ELF-1 (cell line): ENCODE measurements around the gene ANGPTL4.
"Not testable (repeated sequence)": the region's sequence is repeated elsewhere in the genome, so short reads cannot be mapped to it uniquely, and the experiment has no call there.

Source experiments
- DNase-seq: peaks from one replicate; pipeline ENCODE4 v3.0.0-alpha.2; 2016; ENCODE audit warnings: low read depth, low spot score

Gene ANGPTL4, protein sequence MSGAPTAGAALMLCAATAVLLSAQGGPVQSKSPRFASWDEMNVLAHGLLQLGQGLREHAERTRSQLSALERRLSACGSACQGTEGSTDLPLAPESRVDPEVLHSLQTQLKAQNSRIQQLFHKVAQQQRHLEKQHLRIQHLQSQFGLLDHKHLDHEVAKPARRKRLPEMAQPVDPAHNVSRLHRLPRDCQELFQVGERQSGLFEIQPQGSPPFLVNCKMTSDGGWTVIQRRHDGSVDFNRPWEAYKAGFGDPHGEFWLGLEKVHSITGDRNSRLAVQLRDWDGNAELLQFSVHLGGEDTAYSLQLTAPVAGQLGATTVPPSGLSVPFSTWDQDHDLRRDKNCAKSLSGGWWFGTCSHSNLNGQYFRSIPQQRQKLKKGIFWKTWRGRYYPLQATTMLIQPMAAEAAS

DNA sequence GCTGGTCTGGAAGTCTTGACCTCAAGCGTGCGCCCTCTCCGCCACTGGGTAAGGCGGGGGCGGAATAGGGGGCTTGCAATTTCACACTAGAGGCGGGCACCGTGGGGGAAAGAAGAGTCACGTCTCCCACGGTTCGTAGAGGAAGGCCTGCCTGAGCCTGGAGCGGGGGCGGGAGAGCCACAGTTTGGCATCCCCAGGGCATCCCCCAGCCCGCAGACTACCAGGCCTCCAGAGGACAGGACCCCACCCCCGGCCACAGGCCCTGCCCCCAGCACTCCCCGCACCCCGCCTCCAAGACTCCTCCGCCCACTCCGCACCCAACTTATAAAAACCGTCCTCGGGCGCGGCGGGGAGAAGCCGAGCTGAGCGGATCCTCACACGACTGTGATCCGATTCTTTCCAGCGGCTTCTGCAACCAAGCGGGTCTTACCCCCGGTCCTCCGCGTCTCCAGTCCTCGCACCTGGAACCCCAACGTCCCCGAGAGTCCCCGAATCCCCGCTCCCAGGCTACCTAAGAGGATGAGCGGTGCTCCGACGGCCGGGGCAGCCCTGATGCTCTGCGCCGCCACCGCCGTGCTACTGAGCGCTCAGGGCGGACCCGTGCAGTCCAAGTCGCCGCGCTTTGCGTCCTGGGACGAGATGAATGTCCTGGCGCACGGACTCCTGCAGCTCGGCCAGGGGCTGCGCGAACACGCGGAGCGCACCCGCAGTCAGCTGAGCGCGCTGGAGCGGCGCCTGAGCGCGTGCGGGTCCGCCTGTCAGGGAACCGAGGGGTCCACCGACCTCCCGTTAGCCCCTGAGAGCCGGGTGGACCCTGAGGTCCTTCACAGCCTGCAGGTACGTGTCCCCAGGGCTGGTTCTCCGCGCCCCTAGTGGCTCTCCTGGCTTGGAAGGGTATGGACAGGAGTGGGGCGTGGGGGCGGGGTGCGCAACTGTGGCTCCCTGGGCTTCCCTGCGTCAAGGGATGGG lies at the start of gene ANGPTL4:
Gene ANGPTL4 (plus strand): TSS at position 353 of the 969 bp plus-strand sequence. CDS start 167 bp downstream, at position 520.
- peak; percentile 72 for DNase-seq

DNA sequence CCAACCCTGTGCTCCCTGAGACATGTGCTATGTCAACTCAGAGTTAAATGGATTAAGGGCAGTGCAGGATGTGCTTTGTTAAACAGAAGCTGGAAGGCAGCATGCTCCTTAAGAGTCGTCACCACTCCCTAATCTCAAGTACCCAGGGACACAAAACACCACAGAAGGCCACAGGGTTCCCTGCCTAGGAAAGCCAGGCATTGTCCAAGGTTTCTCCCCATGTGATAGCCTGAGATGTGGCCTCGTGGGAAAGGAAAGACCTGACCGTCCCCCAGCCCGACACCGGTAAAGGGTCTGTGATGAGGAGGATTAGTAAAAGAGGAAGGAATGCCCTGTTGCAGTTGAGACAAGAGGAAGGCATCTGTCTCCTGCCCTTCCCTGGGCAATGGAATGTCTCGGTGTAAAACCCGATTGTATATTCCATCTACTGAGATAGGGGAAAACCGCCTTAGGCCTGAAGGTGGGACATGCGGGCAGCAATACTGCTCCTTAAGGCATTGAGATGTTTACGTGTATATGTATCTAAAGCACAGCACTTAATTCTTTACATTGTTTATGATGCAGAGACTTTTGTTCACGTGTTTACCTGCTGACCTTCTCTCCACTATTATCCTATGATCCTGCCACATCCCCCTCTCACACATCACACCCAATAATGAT lies 48.8 kb upstream of the ANGPTL4 start:
- peak; percentile 47 for DNase-seq

DNA sequence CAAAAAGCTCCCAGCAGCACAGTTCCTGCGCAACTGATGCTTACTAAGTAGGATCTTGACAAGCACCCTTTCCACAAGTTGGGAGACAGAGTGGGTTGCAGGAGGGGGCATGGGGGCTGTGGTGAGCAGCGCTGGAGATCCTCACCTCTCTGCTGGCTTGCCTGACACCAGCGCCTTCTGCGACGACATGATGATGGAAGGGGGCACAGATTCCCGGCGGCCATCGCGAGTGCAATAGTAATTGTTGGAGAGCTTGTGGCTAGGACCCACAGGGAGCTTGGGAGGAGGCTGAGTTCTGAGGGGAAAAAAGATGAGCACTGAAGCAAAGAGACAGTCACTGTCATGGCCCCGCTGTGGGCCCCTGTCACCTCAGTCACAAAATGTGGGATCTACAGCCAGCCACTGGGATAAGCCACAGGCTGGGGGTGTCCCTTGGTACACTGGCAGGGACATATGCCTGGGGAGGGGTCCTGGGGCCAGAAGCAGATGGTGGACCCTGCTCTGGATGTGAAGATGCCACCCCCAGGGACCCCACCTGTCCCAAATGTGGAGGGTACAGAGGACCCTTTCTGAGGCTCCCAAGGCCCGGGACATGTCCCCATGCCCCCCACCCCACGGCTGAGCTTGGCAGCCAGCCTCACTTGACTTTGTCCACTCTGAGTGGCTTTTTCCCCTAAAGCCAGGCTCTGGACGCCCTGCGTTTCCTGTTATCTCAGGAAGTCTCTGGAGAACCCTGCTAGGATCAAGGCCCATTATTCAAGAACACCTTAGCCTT lies 47.4 kb upstream of the ANGPTL4 start:
- DNase-seq, result no peak

DNA sequence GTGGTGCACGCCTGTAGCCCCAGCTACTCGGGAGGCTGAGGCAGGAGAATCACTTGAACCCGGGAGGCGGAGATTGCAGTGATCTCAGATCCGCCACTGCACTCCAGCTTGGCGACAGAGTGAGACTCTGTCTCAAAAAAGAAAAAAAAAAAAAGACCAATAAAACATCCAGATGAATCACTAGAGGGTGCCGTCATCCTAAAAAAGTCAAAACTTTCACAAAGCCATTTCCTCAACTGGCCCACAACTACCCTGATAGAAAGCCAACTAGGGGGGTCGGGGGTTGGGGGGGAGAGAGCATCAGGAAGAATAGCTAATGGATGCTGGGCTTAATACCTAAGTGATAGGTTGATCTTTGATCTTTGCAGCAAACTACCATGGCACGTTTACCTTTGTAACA lies 45.1 kb upstream of the ANGPTL4 start:
- not testable (repeated sequence) for DNase-seq

DNA sequence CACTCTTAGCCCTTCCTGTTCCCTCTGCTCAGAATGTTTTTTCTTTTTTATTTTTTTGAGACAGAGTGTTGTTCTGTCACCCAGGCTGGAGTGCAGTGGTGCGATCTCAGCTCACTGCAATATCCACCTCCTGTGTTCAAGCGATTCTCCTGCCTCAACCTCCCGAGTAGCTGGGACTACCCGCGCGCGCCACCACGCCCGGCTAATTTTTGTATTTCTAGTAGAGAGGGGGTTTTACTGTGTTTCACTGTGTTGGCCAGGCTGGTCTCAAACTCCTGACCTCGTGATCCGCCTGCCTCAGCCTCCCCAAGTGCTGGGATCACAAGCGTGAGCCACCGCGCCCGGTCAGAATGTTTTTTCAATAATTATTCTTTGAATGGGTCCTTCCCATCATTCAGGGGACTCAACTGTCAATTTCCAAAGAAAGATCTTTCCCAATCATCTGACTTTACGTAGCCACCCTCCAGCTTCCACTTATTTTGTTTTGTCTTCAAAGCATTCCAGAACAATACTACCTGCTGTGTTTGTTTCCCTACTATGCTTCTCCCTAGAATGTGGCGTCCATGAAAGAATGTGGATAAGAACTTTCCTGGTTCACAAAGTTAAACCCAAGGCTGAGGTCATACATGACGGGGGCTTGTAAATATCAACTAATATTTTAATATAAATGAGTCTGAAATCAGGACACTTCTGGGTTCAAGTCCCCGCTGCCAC lies 44.0 kb upstream of the ANGPTL4 start:
- no peak for DNase-seq

DNA sequence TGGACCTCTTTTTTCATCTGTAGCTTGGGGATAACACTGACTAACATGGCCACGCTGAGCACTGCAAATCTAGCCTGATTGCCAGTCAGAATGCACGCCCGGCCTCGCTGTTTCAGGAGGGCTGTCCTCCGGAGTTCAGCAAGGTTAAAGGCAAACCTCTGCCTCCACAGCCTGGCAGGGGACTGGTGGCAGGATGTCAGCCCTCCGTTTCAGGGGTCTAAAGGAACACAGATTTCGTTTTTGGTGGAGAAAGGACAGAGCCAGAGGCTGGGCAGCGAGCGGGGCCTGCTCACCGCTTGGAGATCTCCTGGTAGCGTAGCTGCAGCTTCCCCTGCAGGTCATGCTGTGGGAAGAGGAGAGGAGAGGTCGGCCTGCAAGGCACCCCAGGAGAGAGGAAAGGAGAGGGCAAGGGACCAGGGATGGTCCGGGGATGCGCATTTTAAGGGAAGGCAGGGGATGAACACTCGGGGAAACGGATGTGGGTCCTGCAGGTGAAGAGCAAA lies 43.3 kb upstream of the ANGPTL4 start:
- peak; percentile 57 for DNase-seq

DNA sequence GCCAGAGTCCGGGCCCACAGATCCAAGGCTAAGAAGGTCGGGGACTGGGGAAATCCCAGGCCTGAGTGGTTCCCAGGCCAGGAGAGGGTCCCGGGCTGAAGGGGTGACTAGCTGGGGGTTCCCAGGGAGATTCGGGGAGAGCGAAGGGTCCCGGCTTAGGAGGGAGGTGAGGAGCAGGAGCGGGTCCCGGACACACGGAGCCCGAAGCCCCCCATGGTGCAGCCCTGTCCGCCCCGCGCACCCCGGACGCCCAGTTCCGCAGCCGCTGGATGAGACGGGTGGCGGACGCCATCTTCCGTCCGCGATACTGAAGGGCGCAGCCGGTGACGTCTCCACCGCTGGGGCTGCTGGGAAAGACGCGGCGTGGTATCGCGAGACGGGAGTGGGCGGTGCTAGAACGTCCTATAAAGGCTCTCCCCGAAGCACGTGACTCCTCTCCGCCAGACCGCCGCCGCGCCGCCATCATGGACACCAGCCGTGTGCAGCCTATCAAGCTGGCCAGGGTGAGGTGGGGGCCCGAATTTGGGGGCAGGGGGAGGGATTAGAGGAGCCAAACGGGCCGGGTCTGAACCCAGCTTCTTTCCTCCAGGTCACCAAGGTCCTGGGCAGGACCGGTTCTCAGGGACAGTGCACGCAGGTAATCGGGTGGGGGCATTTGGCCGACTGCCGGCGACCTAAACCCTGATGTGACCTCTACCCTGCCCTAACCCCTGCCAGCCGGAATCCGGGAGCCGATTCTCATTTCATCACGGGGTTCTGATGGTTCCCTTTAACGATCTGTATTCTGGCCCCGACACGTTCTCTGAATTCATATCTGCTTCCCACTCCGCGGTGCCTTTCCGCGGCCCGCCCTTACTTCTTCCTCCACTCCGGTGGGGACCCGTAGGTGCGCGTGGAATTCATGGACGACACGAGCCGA lies 42.6 kb upstream of the ANGPTL4 start, which contains the start of the genes NDUFA7 and RPS28:
Gene NDUFA7 (minus strand): TSS at position 309 of the 919 bp plus-strand sequence. CDS start 17 bp downstream, at position 292.
Gene RPS28 (plus strand): TSS at position 430 of the 919 bp plus-strand sequence. CDS start 35 bp downstream, at position 465.
- DNase-seq, result peak; percentile 98

DNA sequence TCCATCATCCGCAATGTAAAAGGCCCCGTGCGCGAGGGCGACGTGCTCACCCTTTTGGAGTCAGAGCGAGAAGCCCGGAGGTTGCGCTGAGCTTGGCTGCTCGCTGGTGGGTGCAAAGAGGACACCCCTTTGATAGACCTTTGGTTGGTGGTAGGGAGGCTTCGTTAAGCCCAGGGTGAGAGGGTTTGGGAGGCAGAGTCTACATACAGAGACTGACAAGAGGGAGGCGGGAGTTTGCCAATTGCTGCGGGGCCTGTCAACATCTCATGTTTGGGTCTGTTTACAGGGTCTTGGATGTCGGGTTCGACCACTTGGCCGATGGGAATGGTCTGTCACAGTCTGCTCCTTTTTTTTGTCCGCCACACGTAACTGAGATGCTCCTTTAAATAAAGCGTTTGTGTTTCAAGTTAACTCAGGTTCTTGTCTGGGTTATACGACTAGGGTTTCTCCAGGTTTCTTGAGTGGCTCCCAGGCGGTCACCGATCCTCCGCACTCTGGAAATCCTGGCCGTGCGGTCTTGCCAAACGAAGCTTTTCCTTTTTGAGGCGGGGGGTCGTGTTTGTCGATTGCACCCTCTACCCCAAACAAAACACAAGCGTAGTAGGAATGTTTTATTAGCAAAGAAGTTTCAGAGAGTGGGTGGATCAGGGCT lies 41.8 kb upstream of the ANGPTL4 start:
- DNase-seq, result no peak

DNA sequence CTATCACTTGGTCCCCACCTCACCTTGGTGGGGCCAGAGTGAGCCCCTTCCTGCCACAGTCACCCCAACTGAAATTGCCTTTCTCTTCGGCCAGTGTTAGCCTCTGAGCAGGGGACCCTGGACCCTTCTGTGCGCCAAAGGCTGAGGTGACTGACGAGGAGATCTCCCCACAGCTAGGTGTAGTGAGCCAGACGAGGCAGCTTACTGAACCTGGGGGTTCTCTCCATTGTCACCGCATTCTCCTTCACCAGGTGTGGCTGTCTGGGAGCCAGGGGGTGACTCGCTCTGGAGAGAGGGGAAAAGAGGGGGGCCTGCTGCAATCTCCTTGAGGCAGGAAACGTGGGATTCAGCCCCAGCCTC lies 41.3 kb upstream of the ANGPTL4 start:
- DNase-seq, result no peak

DNA sequence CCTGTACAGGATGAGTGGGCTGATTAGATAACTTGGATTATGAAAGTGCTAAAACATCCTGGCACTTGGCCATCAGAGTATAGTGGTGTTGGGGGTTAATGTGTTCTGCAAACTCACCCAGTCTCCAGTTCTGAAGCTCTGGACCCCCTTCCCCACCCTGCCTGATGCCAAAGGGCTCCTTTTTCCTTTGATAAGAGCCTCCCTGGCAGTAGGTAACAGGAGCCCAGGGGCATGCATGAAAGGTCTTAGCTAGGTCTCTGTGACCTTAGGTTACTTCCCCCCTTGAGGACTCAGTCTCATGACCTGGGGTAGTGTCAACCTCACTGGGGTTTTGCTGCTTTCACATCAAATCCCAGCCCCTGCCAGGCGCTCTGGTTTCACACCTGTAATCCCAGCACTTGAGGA lies 40.2 kb upstream of the ANGPTL4 start:
- DNase-seq, result no peak

DNA sequence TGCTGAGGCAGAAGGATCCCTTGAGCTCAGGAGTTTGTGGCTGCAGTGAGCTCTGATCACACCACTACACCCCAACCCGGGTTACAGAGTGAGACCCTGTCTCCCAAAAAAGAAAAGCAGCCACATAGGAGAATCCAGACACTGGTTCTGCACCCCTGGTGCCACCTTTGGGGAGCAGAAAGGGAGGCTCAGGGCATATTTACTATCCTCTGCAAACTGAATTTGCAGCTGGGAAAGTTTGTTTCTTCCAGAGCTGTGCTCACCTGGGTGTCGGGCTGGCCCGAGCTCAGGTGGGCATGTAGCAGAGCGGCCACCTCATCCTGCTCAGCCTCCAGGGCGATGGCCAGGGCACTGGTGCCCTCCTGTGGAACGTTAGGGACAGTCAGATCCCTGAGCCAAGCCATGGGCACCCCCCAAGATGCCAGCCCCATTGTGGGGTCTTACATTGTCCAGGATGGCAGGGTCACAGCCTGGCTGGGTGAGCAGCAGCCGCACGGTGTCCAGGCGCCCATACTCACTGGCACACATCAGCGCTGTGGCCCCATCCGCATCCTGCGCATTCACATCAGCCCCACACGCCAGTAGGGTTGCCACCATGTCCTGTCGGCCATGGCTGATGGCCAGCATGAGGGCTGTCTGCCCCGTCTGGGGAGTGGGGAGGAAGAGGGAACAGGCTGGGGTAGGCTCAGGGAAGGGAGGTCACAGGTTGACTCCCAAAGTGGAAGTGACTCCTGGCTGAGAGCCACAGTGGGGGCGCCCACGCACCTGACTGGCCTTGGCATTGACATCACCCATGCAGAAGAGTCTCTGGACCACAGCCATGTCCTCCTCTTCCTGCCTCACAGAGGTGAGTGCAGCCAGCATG lies 39.5 kb upstream of the ANGPTL4 start:
- no peak for DNase-seq

DNA sequence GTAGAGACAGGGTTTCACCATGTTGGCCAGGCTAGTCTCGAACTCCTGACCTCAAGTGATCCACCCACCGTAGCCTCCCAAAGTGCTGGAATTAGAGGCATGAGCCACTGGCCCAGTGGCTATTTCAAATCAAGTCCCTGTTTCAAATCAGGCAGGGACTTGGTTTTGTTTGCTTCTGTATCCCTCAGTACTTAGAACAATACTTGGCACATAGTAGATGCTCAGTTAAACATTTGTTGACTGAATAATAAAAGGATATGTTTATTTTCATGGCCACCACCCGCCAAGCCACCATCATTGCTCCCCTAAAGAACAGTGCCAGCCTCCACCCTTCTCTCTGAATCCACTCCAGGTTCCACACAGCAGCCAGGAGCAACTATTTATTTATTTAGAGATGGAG lies 38.5 kb upstream of the ANGPTL4 start:
- no peak for DNase-seq

DNA sequence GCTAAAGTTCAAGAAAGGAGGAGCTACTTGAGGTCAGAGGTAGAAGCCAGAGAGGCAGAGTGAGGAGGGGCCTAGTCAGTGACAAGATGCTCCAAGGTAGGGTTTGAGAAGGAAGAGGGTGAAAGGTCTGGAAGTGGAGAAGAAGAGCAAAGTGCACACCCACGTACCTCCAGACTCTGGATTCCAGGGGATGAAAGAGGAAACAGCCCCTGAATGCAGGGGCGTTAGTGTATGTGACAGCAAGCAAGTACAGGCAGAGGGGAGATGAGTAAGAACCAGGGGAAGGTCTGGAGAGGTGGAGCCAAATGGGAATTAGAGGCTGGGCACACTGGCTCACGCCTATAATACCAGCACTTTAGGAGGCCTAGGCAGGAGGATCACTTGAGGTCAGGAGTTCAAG lies 34.0 kb upstream of the ANGPTL4 start:
- DNase-seq, result no peak

DNA sequence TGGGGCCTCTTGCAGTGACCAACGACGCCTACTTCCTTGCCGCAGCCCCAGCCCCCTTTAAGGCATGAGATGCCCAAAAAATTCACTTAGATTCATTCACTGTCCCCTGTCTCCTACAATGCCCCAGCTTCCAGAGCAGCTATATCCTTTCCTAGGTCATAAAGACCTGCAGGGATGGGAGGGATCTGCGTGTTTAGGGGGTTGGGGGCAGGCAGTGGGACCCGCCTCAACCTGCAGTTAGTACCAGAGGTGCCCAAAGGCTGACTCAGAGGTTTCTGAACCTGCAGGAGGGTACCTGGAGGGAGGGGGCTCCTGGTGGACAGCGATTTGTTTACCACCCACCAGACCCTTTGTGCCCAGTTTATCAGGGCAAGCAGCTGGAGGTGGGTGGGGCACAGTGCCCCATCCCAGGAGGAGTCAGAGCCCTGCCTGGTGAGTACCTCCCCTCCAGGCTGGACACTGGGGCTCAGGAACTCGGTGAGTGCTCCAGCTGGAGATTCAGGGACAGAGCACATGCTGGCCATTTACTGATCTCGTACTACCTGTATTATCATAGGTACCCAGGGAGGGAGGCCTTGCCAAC lies 32.6 kb upstream of the ANGPTL4 start:
- no peak for DNase-seq

DNA sequence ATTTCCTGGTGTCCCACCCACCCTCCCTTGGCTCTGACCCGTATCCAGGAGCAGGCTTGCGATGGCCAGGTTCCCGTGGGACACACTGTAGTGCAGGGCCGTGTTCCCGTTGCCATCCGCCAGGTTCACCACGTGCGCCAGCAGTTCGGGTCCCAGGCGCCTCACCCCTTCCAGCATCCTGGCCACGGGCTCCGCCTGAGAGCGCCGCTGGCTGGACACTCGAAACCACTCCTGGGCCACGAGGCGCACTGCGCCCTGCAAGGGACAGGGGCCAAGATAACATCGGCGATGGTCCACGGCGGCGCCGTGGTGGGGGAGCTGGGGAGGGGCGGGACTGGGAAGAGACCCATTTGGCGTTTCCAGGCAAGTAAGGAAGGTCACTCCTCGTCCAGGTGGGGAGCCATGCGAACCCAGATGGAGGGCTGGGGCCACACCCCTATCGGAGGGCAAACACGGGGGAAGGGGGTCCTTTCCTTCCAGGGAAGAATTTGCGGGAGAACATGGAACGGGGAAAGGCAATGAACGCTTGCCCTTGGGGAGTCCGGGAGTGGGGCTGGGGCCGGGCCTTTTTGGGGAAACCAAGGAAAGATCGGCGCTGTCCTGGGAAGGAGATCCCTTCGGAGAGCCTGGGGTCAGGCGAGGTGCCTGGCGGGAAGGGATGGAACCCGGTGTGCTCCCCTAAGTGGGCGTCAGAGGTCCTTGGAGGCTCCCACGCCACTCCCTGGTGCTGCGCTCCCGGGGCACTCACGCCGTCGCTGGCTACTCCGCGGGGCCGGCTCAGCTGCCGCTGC lies 30.8 kb upstream of the ANGPTL4 start:
- DNase-seq, result no peak

DNA sequence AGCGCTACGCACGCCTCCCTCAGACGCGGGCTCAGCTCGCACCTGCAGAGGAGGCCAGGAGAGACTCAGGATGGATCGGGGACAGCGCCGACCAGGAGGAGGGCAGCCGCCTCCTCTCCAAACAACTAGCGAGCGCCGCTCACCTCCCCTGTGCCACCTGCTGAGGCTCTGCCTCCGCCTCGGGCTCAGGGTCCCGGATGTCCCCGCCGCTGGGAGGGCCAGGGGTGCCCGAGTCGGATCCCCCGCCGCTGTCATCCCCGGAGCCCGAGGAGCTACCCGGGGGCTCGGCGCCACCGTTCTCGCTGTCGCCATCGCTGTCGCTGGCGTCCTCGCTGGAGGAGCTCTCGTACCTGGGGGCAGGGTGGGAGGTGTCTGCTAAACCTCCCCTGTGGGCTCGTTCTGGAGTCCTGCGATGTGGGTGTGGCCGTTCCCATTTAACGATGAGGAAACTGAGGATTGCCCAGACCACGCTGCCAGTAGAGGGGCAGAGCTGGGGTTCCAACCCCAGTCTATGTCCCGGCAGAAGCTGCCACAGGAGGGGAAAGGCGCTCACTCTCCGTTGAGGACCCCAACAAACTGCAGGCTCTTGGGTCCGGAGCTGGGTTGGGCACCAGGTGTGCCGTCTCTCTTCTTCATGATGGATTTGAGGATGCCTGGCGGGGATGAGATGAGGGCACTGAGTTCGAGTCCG lies 30.0 kb upstream of the ANGPTL4 start:
- DNase-seq, result peak; percentile 56
